ENCODE measurements around the gene TRMT44. TPM values are rescaled to one million over a fixed set of nuclear protein-coding genes. Genes with fewer than 3 reads are reported as not detected.

TRMT44 gene
- polyA plus RNA-seq, 3 donors = 4.9 to 7.5 (median 6.6) TPM

DNA sequence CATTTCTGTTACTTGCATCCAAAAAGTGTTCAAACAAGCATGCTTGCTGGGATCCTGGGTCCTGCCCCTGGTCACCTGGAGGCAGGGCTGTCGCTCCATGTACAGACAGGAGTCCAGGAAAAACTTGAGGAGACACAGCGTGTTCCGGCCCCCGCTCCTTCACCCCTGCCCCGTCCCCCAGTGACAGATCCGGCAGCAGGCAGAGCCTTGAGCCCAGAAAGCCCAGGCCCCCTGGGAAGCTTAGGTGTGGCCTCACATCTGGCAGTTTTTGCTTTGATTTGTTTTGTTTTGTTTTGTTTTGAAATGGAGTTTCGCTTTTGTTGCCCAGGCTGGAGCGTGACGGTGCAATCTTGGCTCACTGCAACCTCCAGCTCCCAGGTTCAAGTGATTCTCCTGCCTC lies 67.0 kb downstream of the TRMT44 start:
- H3K4me1 Mint-ChIP-seq = no peaks in the 10 kb centered on the region
- intact Hi-C loops (cut with micrococcal nuclease) = no loop called here
- 91% methylated on average over 8 of the region's 9 CpGs for WGBS (ENCODE audit: insufficient coverage)
- Histone ChIP-seq H3K36me3 (replicated peaks in 1 of 2; ENCODE audit: control insufficient read depth in 1 of 2, insufficient read depth in 2 of 2, low read length in 2 of 2) (no peaks in the 10 kb centered on the region), H2AFZ (ENCODE audit: insufficient read depth, low read depth, low read length, poor library complexity, severe bottlenecking) (no peak overlapping the region), H4K20me1 (ENCODE audit: insufficient read depth, low read length) (no peaks in the 10 kb centered on the region), H3K9ac (ENCODE audit: insufficient read depth, low read length, poor library complexity, severe bottlenecking) (no peak overlapping the region), H3K27me3 (ENCODE audit: control insufficient read depth in 2 of 2, insufficient read depth in 2 of 2, low read length in 2 of 2) (no peaks in the 10 kb centered on the region), H3K79me2 (ENCODE audit: insufficient read depth, low read length) (no peaks in the 10 kb centered on the region), H3K9me3 (replicated peaks in 1 of 2; ENCODE audit: control insufficient read depth in 1 of 2, insufficient read depth in 1 of 2, low read length in 2 of 2) (peaks cover 0 to 10% of the 10 kb centered on the region in 2 donors), H3K4me3 (replicated peaks in 1 of 3; ENCODE audit: low read depth in 2 of 3, low read length in 3 of 3) (no peak overlapping the region), H3K4me2 (replicated peaks; ENCODE audit: extremely low read depth, low read length, poor library complexity, severe bottlenecking) (no peak overlapping the region), H3K4me1 (ENCODE audit: control insufficient read depth in 1 of 2, insufficient read depth in 2 of 2, low read length in 2 of 2) (no peaks in the 10 kb centered on the region), H3K27ac (ENCODE audit: low read depth in 1 of 2, low read length in 2 of 2) (no peak overlapping the region)
- TF ChIP-seq, protein P1, sequence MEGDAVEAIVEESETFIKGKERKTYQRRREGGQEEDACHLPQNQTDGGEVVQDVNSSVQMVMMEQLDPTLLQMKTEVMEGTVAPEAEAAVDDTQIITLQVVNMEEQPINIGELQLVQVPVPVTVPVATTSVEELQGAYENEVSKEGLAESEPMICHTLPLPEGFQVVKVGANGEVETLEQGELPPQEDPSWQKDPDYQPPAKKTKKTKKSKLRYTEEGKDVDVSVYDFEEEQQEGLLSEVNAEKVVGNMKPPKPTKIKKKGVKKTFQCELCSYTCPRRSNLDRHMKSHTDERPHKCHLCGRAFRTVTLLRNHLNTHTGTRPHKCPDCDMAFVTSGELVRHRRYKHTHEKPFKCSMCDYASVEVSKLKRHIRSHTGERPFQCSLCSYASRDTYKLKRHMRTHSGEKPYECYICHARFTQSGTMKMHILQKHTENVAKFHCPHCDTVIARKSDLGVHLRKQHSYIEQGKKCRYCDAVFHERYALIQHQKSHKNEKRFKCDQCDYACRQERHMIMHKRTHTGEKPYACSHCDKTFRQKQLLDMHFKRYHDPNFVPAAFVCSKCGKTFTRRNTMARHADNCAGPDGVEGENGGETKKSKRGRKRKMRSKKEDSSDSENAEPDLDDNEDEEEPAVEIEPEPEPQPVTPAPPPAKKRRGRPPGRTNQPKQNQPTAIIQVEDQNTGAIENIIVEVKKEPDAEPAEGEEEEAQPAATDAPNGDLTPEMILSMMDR (IDR thresholded peaks at IDR 0.05) = no peak
- no peak overlapping the region for H3K4me3 Mint-ChIP-seq
- no peaks in the 10 kb centered on the region for H3K36me3 Mint-ChIP-seq
- no peak overlapping the region for H3K27ac Mint-ChIP-seq
- H3K27me3 Mint-ChIP-seq (ENCODE audit: low read depth in 3 of 3) = peaks cover 0 to 4% (median 4%) of the 10 kb centered on the region in 3 donors
- DNase-seq = no peak
- H3K9me3 Mint-ChIP-seq = peaks cover 2 to 13% (median 8%) of the 10 kb centered on the region in 7 donors

DNA sequence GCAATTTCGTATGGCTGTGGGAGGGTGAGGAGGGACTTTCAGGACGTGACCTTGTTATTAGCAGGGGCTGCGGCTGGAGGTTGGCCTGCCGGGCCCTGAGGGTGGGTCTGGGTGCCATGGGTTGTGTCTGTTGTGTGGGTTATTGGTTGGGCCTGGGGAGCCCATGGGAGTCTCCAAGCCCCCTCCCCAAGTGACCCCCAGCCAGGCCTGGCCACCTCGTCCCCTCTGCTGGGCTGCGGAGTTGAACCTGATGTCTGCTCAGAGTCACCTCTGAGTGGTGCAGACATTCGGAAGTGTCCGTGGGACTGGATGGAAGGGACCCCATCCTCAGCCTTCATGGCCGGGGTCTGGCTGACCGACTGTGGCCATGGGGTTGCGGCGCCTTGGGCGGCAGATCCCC lies 67.7 kb downstream of the TRMT44 start:
- intact Hi-C loops (cut with micrococcal nuclease) = no loop called here
- Mint-ChIP-seq H3K27me3 (ENCODE audit: low read depth in 3 of 3) (peaks cover 0 to 4% (median 2%) of the 10 kb centered on the region in 3 donors), H3K9me3 (peaks cover 2 to 13% (median 8%) of the 10 kb centered on the region in 7 donors), H3K4me1 (no peaks in the 10 kb centered on the region), H3K36me3 (no peaks in the 10 kb centered on the region), H3K27ac (no peak overlapping the region), H3K4me3 (no peak overlapping the region)
- H2AFZ ChIP-seq (ENCODE audit: insufficient read depth, low read depth, low read length, poor library complexity, severe bottlenecking) = no peak overlapping the region
- H3K79me2 ChIP-seq (ENCODE audit: insufficient read depth, low read length) = no peaks in the 10 kb centered on the region
- DNase-seq = no peak
- no peak overlapping the region for H3K4me3 ChIP-seq (replicated peaks in 1 of 3; ENCODE audit: low read depth in 2 of 3, low read length in 3 of 3)
- no peaks in the 10 kb centered on the region for H3K27me3 ChIP-seq (ENCODE audit: control insufficient read depth in 2 of 2, insufficient read depth in 2 of 2, low read length in 2 of 2)
- no peak overlapping the region for H3K27ac ChIP-seq (ENCODE audit: low read depth in 1 of 2, low read length in 2 of 2)
- TF ChIP-seq, protein P1 (IDR thresholded peaks at IDR 0.05) = no peak
- no peaks in the 10 kb centered on the region for H4K20me1 ChIP-seq (ENCODE audit: insufficient read depth, low read length)
- H3K9me3 ChIP-seq (replicated peaks in 1 of 2; ENCODE audit: control insufficient read depth in 1 of 2, insufficient read depth in 1 of 2, low read length in 2 of 2) = peaks cover 0 to 10% of the 10 kb centered on the region in 2 donors
- no peaks in the 10 kb centered on the region for H3K4me1 ChIP-seq (ENCODE audit: control insufficient read depth in 1 of 2, insufficient read depth in 2 of 2, low read length in 2 of 2)
- H3K9ac ChIP-seq (ENCODE audit: insufficient read depth, low read length, poor library complexity, severe bottlenecking) = no peak overlapping the region
- WGBS (ENCODE audit: insufficient coverage) = 100% methylated on average over 2 of the region's 13 CpGs
- H3K36me3 ChIP-seq (replicated peaks in 1 of 2; ENCODE audit: control insufficient read depth in 1 of 2, insufficient read depth in 2 of 2, low read length in 2 of 2) = no peaks in the 10 kb centered on the region
- H3K4me2 ChIP-seq (replicated peaks; ENCODE audit: extremely low read depth, low read length, poor library complexity, severe bottlenecking) = no peak overlapping the region

Measured in CD14-positive monocyte (primary cell).